OCI-LY1 (cell line): ENCODE results near the gene TLE4.

Source experiments
- CTCF ChIP-seq: fragments of 200-600 bp; sonication (generic), shearing (Covaris generic); IDR thresholded peaks from 2 replicates; pipeline ENCODE4 v1.5.1; 2017; ENCODE audit warnings: mild to moderate bottlenecking, antibody characterized with exemption, low read length, moderate library complexity, mixed read lengths
- EZH2 ChIP-seq: fragments of 200-600 bp; sonication (generic), shearing (Covaris generic); IDR thresholded peaks from 2 replicates; pipeline ENCODE4 v1.8.0; 2017; ENCODE audit warnings: borderline replicate concordance, mixed run types, mild to moderate bottlenecking, antibody characterized with exemption, low read length, moderate library complexity, mixed read lengths

GRCh38 chr9:79672236-79672635 is 100.5 kb downstream of the TLE4 start:
- TF ChIP-seq CTCF (no peak), EZH2 (no peak)
